Measurements from ENCODE around the gene KCNK4. TPM values are rescaled to one million over a fixed set of nuclear protein-coding genes. Genes with fewer than 3 reads are reported as not detected.

The KCNK4 gene
- total RNA-seq, 1 experiment from 2014 or later = 0.26 TPM

DNA sequence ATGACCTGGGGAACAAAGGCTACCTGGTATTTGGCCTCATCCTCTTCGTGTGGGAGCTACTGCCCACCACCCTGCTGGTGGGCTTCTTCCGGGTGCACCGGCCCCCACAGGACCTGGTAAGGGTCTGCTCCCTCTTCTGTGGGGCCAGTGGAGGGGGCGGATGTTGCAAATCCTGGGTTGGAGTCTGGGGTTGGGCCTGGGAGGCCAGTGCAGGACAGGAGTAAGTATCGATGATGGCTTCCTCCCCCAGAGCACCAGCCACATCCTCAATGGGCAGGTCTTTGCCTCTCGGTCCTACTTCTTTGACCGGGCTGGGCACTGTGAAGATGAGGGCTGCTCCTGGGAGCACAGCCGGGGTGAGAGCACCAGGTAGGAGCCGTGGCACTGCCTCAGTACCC lies 2.8 kb upstream of the KCNK4 start:
- Histone ChIP-seq H3K9me3 (ENCODE audit: low read depth, low read length, poor library complexity, severe bottlenecking) (no peaks in the 10 kb centered on the region), H3K27me3 (replicated peaks; ENCODE audit: insufficient read depth, low read depth, low read length, poor library complexity) (peaks cover 33% of the 10 kb centered on the region), H3K27ac (ENCODE audit: low read depth, low read length, poor library complexity, severe bottlenecking) (no peak overlapping the region), H3K4me1 (ENCODE audit: insufficient read depth, low read length, poor library complexity, severe bottlenecking) (peaks cover 21% of the 10 kb centered on the region), H3K4me3 (ENCODE audit: low read depth, low read length, poor library complexity, severe bottlenecking) (no peak overlapping the region), H3K36me3 (ENCODE audit: insufficient read depth, low read length, poor library complexity, severe bottlenecking) (no peaks in the 10 kb centered on the region)
- TF ChIP-seq CTCF (conservative IDR thresholded peaks at IDR 0.05; ENCODE audit: low read depth, low read length) = no peak
- TF ChIP-seq EZH2 (IDR thresholded peaks at IDR 0.05; ENCODE audit: borderline replicate concordance, low read depth, low read length, poor library complexity, severe bottlenecking) = no peak
- BruUV-seq (replicated peaks) = no TSS peak
- intact Hi-C loops (cut with micrococcal nuclease; ENCODE audit: unreplicated experiment) = no loop called here
- DNase-seq (ENCODE audit: low spot score) = no peak
- CTCF ChIA-PET = no interaction called here
- POLR2A ChIA-PET (ENCODE audit: low non-redundant PET) = interaction anchor here (0.7 kb wide), 1 partner anchor 77 kb away, joined by 4 read pairs; no protein-coding TSS in a partner anchor

DNA sequence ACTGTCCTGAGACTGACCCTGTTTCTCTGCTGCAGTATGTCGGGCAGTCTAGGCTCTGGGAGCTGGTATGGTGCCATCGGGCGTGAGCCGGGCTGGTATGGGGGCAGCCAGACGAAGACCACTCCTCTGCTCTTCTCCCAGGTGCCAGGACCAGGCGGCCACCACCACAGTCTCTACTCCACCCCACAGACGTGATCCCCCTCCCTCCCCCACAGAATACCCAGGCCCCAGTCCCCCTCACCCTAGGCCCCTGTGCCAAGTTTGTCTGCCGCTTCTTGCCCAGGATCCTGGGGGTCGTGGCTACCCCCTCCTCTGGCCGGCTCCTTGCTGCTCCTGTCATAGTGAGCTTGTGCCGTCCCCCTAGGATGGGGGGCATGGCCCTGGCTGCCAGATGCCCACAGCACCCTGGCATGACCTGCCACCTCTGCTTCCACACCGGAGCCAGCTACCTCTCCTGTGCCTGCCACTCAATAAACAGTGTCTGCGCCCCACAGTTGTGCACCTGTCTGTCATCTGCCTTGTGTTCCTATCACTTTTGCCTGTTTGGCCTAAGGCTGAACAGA lies 2.0 kb upstream of the KCNK4 start:
- Histone ChIP-seq H3K4me3 (ENCODE audit: low read depth, low read length, poor library complexity, severe bottlenecking) (no peak overlapping the region), H3K36me3 (ENCODE audit: insufficient read depth, low read length, poor library complexity, severe bottlenecking) (no peaks in the 10 kb centered on the region), H3K4me1 (ENCODE audit: insufficient read depth, low read length, poor library complexity, severe bottlenecking) (peaks cover 18% of the 10 kb centered on the region), H3K27me3 (replicated peaks; ENCODE audit: insufficient read depth, low read depth, low read length, poor library complexity) (peaks cover 35% of the 10 kb centered on the region), H3K27ac (ENCODE audit: low read depth, low read length, poor library complexity, severe bottlenecking) (no peak overlapping the region), H3K9me3 (ENCODE audit: low read depth, low read length, poor library complexity, severe bottlenecking) (no peaks in the 10 kb centered on the region)
- ChIA-PET POLR2A (ENCODE audit: low non-redundant PET) (no interaction called here), CTCF (interaction anchor here (0.6 kb wide), 1 partner anchor 68 kb away, joined by 4 read pairs; no protein-coding TSS in a partner anchor)
- intact Hi-C loops (cut with micrococcal nuclease; ENCODE audit: unreplicated experiment) = no loop called here
- DNase-seq (ENCODE audit: low spot score) = no peak
- no peak for TF ChIP-seq CTCF (conservative IDR thresholded peaks at IDR 0.05; ENCODE audit: low read depth, low read length)
- TF ChIP-seq EZH2 (IDR thresholded peaks at IDR 0.05; ENCODE audit: borderline replicate concordance, low read depth, low read length, poor library complexity, severe bottlenecking) = no peak
- no TSS peak for BruUV-seq (replicated peaks)

GRCh38 chr11:64290352-64291261 lies 495 bp upstream of the KCNK4 start:
- no peak for TF ChIP-seq EZH2 (IDR thresholded peaks at IDR 0.05; ENCODE audit: borderline replicate concordance, low read depth, low read length, poor library complexity, severe bottlenecking)
- no peak for TF ChIP-seq CTCF (conservative IDR thresholded peaks at IDR 0.05; ENCODE audit: low read depth, low read length)
- DNase-seq (ENCODE audit: low spot score) = no peak
- Histone ChIP-seq H3K27ac (ENCODE audit: low read depth, low read length, poor library complexity, severe bottlenecking) (no peak overlapping the region), H3K4me1 (ENCODE audit: insufficient read depth, low read length, poor library complexity, severe bottlenecking) (peaks cover 18% of the 10 kb centered on the region), H3K9me3 (ENCODE audit: low read depth, low read length, poor library complexity, severe bottlenecking) (no peaks in the 10 kb centered on the region), H3K27me3 (replicated peaks; ENCODE audit: insufficient read depth, low read depth, low read length, poor library complexity) (peaks cover 35% of the 10 kb centered on the region), H3K4me3 (ENCODE audit: low read depth, low read length, poor library complexity, severe bottlenecking) (no peak overlapping the region), H3K36me3 (ENCODE audit: insufficient read depth, low read length, poor library complexity, severe bottlenecking) (no peaks in the 10 kb centered on the region)
- ChIA-PET POLR2A (ENCODE audit: low non-redundant PET) (no interaction called here), CTCF (interaction anchor here (1.5 kb wide), 1 partner anchor 10 kb away, joined by 5 read pairs; no protein-coding TSS in a partner anchor)
- intact Hi-C loops (cut with micrococcal nuclease; ENCODE audit: unreplicated experiment) = no loop called here
- no TSS peak for BruUV-seq (replicated peaks)

All from A673 (cell line).